Breast epithelium (tissue), 3 donors: ENCODE results near the gene FLVCR2.

ENCODE experiments used
- POLR2A ChIP-seq: fragments of 450-650 bp; IDR thresholded peaks from one replicate; pipeline ENCODE4 v1.6.1; 2016; ENCODE audit warnings: antibody characterized with exemption, mild to moderate bottlenecking, moderate library complexity
- POLR2AphosphoS5 ChIP-seq, 3 donors: sonication (generic); formaldehyde crosslinking; IDR thresholded peaks; one replicate each; pipeline ENCODE4 v1.6.1; 2017; ENCODE audit warnings: antibody characterized with exemption in 3 of 3

DNA sequence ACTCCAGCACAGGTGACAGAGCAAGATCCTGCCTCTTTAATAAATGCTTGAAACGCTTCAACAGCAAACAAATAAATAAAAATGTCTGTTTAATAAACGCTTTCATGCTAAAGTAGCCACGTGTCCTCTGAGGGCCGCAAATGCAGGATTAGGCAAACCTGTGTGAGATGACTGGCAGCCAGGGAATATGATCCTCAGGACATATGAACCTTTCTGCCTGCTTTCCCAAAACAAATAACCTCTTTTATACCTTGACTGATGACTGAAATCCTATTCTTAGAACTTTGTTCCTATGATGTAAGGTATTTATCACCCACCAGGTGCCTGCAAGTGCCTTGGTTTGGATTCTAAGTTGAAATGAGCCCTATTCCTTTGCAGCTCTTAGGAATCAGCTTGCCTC, 14.5 kb upstream of the FLVCR2 start:
- TF ChIP-seq POLR2AphosphoS5 (IDR thresholded peaks at IDR 0.05) (no peak), POLR2A (no peak)
